GM12891 (cell line): ENCODE results near the gene ATAD3A. TPM values are rescaled to one million over a fixed set of nuclear protein-coding genes. Genes with fewer than 3 reads are reported as not detected.
A peak's percentile ranks its signal among the peaks of the same experiment; 100 is the strongest.
"Not testable (repeated sequence)": the region's sequence is repeated elsewhere in the genome, so short reads cannot be mapped to it uniquely, and the experiment has no call there.

Experiments
- DNase-seq: peaks from one replicate; pipeline ENCODE4 v3.0.0; 2011; ENCODE audit warnings: low spot score; ENCODE audit not compliant: insufficient read length
- FAIRE-seq: peaks from 2 replicates; lab custom pipeline; 2011; peaks lifted over from hg19 to GRCh38; lab: Jason Lieb, UNC
- PAX5 ChIP-seq: IDR thresholded peaks from 2 replicates; pipeline ENCODE4 v1.6.1; 2011; ENCODE audit warnings: low read length, moderate library complexity, mild to moderate bottlenecking; ENCODE audit not compliant: insufficient read depth, severe bottlenecking
- POLR2A ChIP-seq: IDR thresholded peaks from 2 replicates; pipeline ENCODE4 v1.6.1; 2011; ENCODE audit warnings: low read depth, low read length, control low read depth
- POLR2AphosphoS5 ChIP-seq: IDR thresholded peaks from 2 replicates; pipeline ENCODE4 v1.6.1; 2011; ENCODE audit warnings: low read depth, low read length, control low read depth
- POU2F2 ChIP-seq: IDR thresholded peaks from 2 replicates; pipeline ENCODE4 v1.6.1; 2011; ENCODE audit warnings: low read depth, mild to moderate bottlenecking, control low read depth, low read length, moderate library complexity
- SPI1 ChIP-seq: IDR thresholded peaks from 2 replicates; pipeline ENCODE4 v1.6.1; 2011; ENCODE audit warnings: low read depth, low read length, control low read depth
- TAF1 ChIP-seq: IDR thresholded peaks from 2 replicates; pipeline ENCODE4 v1.6.1; 2011; ENCODE audit warnings: low read depth, low read length, control low read depth
- polyA plus RNA-seq: library from polyadenylated mRNA; unstranded; fragments of >200 nt; gene quantifications from one replicate; pipeline ENCODE4 v1.2.1, GENCODE V29; 2012; ENCODE audit warnings: low read depth, missing spikeins, inconsistent platforms; ENCODE audit not compliant: missing spikeins

ATAD3A gene
- 26.8 TPM for polyA plus RNA-seq

DNA sequence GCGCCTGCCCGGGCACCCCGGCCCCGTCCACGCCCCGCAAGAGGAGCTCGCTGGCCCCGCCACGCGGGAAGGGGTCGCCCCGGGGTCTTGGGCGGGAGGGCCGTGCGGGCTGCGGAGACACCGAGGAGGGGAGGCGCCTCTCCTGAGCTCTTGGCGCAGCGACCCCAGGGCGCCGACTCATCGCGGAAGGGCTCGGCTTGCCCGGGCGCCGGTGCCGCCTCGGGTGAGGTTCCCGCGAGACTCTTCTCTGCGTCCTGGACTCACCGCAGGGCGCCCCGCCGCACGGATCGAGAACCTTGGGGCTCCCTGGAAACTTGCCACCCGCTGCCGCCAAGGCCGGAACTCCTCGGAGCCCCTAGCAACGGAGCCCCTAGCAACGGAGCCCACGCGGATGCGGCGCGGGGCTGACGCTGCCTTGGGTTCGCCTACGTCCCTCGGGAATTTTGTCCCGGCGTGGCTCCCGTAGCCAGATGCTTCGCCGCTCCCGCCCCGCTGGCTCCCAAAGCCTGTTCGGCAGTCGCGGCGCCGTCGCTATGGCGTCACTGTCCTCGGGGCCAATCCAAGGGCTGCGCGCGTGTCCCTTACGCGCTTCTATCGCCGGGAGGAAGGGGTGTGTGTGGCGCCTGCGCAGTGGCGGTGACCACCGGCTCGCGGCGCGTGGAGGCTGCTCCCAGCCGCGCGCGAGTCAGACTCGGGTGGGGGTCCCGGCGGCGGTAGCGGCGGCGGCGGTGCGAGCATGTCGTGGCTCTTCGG is at the start of gene ATAD3A:
Gene ATAD3A, plus strand, starts transcription at position 630 of the 753 bp plus-strand sequence. Its CDS starts 107 bp downstream, at position 737.
- DNase-seq = peak; percentile 99
- TF ChIP-seq PAX5 (no peak), TAF1 (0 out of 2 replicates have a peak, but pooled peaks have one; percentile 57), POLR2A (peak; percentile 55), SPI1 (no peak), POU2F2 (peak; percentile 39; the same call in 1 of the 2 replicates), POLR2AphosphoS5 (peak; percentile 70; the same call in 1 of the 2 replicates)
- peak; percentile 99 for FAIRE-seq

DNA sequence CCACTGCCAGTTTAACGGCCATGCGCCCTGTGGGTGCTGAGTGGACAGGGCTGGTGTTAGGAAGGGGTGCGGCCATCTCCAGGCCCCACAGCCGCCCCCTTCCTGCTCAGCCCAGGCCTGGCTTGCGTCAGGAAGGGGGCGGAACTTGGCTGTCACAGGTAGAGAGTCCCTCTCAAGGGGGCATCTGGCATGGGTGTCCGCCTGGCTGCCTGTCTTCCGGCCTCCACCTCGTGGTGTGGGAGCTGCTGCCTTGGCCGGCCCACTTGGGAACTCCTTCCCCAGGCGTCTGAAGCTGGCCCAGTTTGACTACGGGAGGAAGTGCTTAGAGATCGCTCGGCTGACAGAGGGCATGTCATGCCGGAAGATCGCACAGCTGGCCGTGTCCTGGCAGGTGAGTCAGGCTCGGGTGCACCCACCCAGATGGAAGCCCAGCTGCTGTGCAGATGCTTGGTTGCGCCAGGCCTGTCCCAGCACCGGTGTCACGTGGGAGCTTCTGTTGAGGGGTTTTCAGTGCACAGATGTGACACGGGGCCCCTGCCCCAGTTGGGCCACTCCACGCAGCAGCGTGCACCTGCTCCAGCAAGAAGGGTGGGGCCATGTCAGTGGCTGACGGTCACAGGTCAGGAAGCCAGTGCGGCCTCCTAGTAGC is 49.5 kb upstream of the ATAD3A start:
- DNase-seq (no peak), FAIRE-seq (no peak)
- TF ChIP-seq POLR2A (no peak), POU2F2 (no peak), POLR2AphosphoS5 (no peak), PAX5 (no peak), TAF1 (no peak), SPI1 (no peak)

DNA sequence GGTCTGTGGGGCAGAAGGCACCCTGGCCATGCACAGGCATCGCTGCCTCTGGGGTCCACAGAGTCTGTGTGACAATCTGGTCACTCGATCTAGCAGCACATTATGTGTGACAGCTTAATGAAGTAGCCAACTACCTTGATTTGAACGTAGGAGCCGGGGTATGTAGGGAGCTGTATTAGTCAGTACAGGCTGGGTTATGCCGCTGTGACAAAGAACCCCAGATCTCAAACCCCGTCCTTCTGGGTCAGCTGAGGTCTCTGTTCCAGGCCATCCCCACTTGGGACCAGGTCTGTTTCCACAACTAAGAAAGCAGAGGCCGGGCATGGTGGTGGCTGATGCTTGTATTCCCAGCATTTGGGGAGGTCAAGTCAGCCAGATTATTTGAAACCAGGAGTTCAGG is 48.6 kb upstream of the ATAD3A start:
- TF ChIP-seq SPI1 (no peak), POLR2A (no peak), PAX5 (no peak), POLR2AphosphoS5 (no peak), POU2F2 (no peak), TAF1 (no peak)
- FAIRE-seq (no peak), DNase-seq (no peak)

DNA sequence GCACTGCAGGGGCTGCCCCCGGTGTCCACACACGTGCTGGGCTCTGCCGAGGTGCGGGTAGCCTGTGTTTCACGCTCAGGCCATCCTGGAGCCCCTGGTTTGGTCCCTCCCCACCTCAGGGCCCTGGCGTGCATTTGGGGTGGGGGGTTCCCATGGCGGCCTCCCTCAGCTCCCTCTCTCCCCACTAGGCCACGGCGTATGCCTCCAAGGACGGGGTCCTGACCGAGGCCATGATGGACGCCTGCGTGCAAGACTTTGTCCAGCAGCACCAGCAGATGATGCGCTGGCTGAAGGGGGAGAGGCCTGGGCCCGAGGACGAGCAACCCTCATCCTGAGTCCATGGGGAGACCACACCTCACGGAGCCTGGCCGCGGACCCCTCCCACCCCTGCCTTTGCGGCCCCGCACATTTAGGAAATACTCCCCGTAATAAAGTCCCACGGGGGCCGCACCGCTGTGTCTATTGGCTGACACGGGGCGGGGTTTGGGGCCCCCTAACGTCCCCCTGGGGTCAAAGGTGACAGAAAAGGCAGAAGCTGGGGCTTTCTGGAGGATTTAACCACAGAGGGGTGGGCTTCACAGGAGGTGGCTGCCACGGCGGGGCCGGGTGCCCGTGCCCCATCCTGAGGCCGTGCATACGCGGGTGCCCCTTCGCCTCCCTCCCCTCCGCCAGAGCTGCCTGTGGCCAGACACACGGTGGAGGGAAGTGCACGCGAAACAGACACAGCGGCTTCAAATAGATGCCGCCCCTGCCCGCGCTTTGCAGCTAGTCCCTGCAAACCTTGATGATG is 43.6 kb upstream of the ATAD3A start:
- DNase-seq, FAIRE-seq: not testable (repeated sequence)

DNA sequence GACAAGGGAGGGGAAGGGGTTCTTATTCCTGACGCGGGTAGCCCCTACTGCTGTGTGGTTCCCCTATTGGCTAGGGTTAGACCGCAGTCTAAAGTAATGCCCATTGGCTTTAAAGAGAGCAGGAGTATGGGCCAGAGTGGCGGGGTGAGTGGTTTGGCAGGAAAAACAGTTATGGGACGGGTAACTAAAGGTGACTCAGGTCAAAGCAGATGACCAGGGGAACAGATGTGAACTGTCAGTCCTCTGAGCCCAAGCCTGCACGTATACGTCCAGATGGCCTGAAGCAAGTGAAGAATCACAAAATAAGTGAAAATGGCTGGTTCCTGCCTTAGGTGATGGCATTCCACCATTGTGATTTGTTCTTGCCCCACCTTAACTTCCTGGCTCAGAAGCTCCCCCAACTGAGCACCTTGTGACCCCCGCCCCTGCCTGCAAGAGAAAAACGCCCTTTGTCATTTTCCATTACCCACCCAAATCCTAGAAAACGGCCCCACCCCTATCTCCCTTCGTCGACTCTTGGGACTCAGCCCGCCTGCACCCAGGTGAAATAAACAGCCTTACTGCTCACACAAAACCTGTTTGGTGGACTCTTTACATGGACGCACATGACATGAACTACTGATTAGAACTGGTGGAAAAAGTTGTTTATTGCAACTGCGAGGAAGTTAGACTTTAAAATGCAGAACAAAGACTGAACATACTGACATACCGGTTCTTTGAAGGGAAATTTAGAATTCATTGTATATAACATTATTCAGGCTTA is 41.2 kb upstream of the ATAD3A start:
- TF ChIP-seq PAX5 (no peak), POLR2AphosphoS5 (no peak), SPI1 (no peak), TAF1 (no peak), POU2F2 (no peak), POLR2A (no peak)
- FAIRE-seq = no peak
- no peak for DNase-seq

DNA sequence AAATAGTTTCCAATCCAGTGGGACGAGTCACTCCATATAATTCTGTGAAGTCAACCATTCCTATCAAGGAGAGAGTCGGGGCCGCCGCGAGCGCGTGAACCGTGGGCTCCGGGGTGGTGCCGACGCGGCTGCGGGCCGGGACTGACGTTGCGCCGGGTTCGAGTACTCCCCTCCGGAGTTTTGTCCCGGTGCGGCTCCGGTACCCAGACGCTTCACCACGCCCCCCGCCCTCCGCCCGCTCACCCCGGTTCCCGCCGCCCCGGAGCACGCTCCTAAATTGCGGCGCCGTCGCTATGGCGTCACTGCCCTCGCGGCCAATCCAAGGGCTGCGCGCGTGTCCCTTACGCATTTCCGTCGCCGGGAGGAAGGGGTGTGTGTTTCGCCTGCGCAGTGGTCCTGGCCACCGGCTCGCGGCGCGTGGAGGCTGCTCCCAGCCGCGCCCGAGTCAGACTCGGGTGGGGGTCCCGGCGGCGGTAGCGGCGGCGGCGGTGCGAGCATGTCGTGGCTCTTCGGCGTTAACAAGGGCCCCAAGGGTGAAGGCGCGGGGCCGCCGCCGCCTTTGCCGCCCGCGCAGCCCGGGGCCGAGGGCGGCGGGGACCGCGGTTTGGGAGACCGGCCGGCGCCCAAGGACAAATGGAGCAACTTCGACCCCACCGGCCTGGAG is 40.4 kb upstream of the ATAD3A start, which contains the start of gene ATAD3B:
Gene ATAD3B, plus strand, starts transcription at position 377 of the 664 bp plus-strand sequence. Its CDS starts 120 bp downstream, at position 497.
- FAIRE-seq (peak; percentile 98), DNase-seq (peak; percentile 97)
- TF ChIP-seq PAX5 (no peak), POLR2A (peak; percentile 66), POLR2AphosphoS5 (peak; percentile 47; the same call in 1 of the 2 replicates)

DNA sequence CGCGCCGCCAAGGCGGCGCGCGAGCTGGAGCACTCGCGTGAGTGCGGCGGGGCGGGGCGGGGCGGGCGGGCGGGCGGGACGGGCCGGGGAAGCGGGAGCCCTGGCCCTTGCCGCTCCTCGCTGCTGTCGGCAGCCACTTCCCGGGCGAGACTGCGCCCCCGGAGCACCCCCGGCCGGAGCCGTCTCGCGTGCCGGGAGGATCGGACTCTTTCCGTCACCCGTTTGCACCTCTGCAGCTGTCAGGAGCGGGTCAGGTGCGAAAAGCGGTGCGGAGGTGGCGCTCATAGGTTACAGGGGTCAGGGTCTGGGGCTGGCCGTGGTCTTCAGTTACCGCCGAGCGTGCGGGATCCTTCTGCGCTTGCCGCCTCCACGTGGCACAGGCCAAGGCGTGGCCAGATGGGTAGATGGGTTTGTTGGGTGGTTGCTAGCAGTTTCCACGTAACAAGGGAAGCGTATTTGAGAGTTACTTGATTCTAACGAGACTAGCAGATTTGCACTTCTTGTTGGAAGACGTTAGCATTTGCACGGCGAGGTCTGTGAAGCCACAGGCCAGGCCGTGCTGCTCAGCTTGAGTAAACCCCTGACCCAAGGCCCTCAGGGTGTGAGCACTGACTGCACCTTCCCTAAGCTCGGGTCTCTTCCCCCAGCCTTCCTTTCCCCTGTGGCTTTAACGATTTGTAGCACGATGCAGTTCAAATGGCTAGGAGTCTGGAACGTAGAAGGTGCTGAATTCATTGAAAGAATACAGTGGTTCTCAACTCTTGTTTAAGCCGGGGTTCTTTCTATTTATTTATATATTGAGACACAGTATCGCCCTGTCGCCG is 39.7 kb upstream of the ATAD3A start:
- not testable (repeated sequence) for DNase-seq
- FAIRE-seq = peak; percentile 76

DNA sequence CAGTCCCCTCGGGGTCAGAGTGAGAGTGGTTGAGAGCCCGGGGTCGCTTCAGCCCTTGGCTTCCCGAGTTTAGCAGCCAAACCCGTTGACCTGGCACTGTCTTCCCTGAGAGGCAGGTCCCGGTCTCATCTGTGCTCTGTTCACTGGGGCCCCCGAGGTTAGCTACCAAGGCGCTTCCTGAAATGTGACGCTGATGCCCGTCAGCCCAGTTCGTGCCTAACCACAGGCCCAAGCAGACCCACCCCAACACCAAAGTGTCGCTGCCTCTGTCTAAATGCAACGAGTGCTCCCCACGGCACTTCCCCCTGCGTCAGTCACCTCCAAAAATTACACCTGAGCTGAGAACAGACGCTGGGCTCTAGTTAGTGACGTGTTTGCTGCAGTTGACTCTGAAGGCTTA is 36.0 kb upstream of the ATAD3A start:
- FAIRE-seq, DNase-seq: not testable (repeated sequence)

DNA sequence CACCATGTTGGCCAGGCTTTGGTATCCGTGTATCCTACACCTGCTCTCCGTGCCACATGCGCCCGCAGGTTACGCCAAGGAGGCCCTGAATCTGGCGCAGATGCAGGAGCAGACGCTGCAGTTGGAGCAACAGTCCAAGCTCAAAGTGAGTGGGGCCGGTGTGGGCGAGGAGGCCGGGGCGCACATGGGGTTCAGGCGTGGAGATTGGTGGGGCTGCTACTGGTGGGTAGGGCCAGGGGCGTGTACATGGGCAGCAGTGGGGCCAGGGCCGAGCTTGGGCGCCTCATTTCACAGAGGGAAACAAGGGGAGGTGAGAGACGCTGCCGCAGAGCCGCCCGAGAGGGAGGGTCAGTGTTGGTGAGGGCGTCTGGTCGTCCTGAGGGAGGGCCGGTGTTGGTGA is 34.8 kb upstream of the ATAD3A start:
- FAIRE-seq (no peak), DNase-seq (no peak)

More for the DNA sequence above, 34.8 kb upstream of the ATAD3A start:
- TF ChIP-seq TAF1 (no peak), POLR2AphosphoS5 (no peak), SPI1 (no peak), PAX5 (no peak), POU2F2 (no peak), POLR2A (no peak)
